Measurements from ENCODE around the gene CRB2. TPM values are rescaled to one million over a fixed set of nuclear protein-coding genes. Genes with fewer than 3 reads are reported as not detected.
A peak's percentile ranks its signal among the peaks of the same experiment; 100 is the strongest.

The CRB2 gene
- total RNA-seq, 6 experiments from 2014 or later: not detected

GRCh38 chr9:123418506-123418905 lies 62.5 kb downstream of the CRB2 start:
- ATAC-seq (no peak), DNase-seq (peak in 1 of 3 donors; percentile 27)
- Histone ChIP-seq H3K27me3 (no peaks in the 10 kb centered on the region), H3K27ac (no peak overlapping the region), H3K4me1 (no peaks in the 10 kb centered on the region), H3K36me3 (no peaks in the 10 kb centered on the region), H3K4me3 (no peak overlapping the region), H3K9me3 (no peaks in the 10 kb centered on the region)
- no CpG with 5 or more reads among the region's 10 CpGs for WGBS (ENCODE audit: insufficient coverage, low coverage, low lambda C conversion rate, missing lambda C conversion rate)
- TF ChIP-seq CTCF (IDR thresholded peaks at IDR 0.05) (no peak), POLR2A (IDR thresholded peaks at IDR 0.05) (no peak)
- intact Hi-C loops (cut with DNase I): no loop called here

DNA sequence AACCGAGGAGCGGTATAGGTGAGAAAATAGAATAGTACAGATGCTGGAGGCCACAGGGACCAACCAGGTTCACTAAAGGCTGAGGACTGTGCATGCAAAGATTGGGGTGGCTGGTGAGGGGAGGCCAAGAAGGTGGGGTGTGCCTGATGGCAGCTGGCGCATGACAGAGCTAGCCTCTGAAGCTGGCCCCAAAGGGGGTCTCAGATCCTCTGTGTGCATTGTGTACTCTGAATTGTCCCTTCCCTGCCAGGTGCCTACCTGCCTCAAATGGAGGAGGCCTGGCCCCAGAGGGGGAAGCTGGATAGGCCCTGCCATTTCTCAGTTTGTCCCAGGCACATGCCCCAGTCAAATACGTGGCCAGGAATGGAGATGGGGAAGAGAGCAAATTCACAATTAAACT lies 63.1 kb downstream of the CRB2 start:
- intact Hi-C loops (cut with DNase I): no loop called here
- ATAC-seq: no peak
- H3K36me3 ChIP-seq: no peaks in the 10 kb centered on the region
- H3K27me3 ChIP-seq: no peaks in the 10 kb centered on the region
- no peaks in the 10 kb centered on the region for H3K9me3 ChIP-seq
- 88% methylated on average over 3 of the region's 4 CpGs for WGBS (ENCODE audit: insufficient coverage, low coverage, low lambda C conversion rate, missing lambda C conversion rate)
- TF ChIP-seq POLR2A (IDR thresholded peaks at IDR 0.05): no peak
- TF ChIP-seq CTCF (IDR thresholded peaks at IDR 0.05): no peak
- H3K4me1 ChIP-seq: no peaks in the 10 kb centered on the region
- peak in 1 of 3 donors; percentile 15 for DNase-seq
- H3K4me3 ChIP-seq: no peak overlapping the region
- H3K27ac ChIP-seq: no peak overlapping the region

DNA sequence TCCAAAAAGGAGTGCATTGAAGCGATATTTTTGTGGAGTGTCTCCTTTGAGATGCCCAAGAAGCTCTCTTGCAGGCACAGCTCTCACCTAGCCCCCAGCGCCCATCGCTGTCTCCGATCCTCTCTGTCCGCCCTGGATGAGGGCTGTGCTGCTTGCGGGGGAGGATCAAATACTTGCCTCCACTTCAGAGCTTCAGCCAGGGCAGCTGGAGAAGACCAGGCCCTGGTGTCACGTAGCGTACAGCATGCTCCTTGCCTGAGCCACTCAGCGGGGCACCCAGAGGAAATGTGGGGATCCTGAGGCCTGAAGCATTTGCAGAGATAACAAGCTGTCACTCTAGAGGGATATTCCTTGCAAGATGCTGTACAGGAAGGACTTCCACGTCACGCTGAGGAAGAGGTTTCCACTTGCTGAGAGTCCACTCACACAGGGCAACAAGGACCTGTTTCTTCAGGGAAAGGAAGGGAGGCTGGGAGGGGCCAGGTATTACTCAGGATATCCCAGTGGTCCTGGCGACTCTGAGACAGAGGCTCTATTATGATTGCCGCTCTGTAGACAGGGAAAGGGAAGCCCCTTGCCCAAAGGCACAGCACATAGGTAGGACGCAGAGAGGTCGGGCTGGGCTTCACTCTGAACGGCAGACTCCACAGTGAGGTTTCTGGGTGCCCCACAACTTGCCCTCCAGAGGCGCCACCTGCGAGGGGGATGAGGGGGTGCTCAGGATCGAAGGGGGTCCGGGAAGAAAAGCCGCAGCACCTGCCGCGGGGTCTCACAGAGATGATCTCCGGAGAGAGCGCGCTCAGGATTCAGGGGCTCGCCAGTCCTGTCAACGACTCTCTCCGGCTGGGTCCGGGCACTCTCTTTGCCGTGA lies 64.0 kb downstream of the CRB2 start:
- intact Hi-C loops (cut with DNase I): no loop called here
- Histone ChIP-seq H3K4me3 (no peak overlapping the region), H3K9me3 (no peaks in the 10 kb centered on the region), H3K27me3 (no peaks in the 10 kb centered on the region), H3K27ac (no peak overlapping the region), H3K36me3 (peaks cover 0 to 3% (median 0%) of the 10 kb centered on the region in 4 donors), H3K4me1 (no peaks in the 10 kb centered on the region)
- 91% methylated on average over 12 of the region's 31 CpGs for WGBS (ENCODE audit: insufficient coverage, low coverage, low lambda C conversion rate, missing lambda C conversion rate)
- no peak for ATAC-seq
- TF ChIP-seq CTCF (IDR thresholded peaks at IDR 0.05) (no peak), POLR2A (IDR thresholded peaks at IDR 0.05) (no peak)
- DNase-seq: peak in 1 of 3 donors; percentile 39

GRCh38 chr9:123420592-123421111 lies 64.7 kb downstream of the CRB2 start:
- H3K9me3 ChIP-seq: no peaks in the 10 kb centered on the region
- no peak overlapping the region for H3K27ac ChIP-seq
- H3K36me3 ChIP-seq: peaks cover 0 to 3% (median 0%) of the 10 kb centered on the region in 4 donors
- WGBS (ENCODE audit: insufficient coverage, low coverage, low lambda C conversion rate, missing lambda C conversion rate): 78% methylated on average over 3 of the region's 17 CpGs
- DNase-seq (peak in 1 of 3 donors; percentile 42), ATAC-seq (no peak)
- intact Hi-C loops (cut with DNase I): no loop called here
- TF ChIP-seq POLR2A (IDR thresholded peaks at IDR 0.05) (no peak), CTCF (IDR thresholded peaks at IDR 0.05) (no peak)
- H3K4me1 ChIP-seq: no peaks in the 10 kb centered on the region
- no peaks in the 10 kb centered on the region for H3K27me3 ChIP-seq
- H3K4me3 ChIP-seq: no peak overlapping the region
